GM12878 (cell line): ENCODE measurements around the gene PELI2. TPM values are rescaled to one million over a fixed set of nuclear protein-coding genes. Genes with fewer than 3 reads are reported as not detected.

Experiments used
- ATAC-seq: fragments of 200-7000 bp; cut with Tn5 transposase; 3 replicates; pipeline ENCODE4 v1.9.1; 2020; ENCODE audit warnings: mild to moderate bottlenecking, moderate library complexity
- BruUV-seq: library from RNA; stranded (reverse); fragments of 400-500 nt; replicated peaks from 2 replicates; lab custom pipeline; 2021; lab: Mats Ljungman, UMichigan
- CTCF ChIA-PET: fragments of 300-600 bp; sonication (Branson Sonifier 250); formaldehyde crosslinking; extraction: SDS; loops from one replicate; lab custom pipeline; 2021; ENCODE audit warnings: inconsistent platforms; lab: Yijun Ruan, JAX
- POLR2A ChIA-PET: fragments of 350-600 bp; formaldehyde crosslinking; extraction: SDS; loops from one replicate; lab custom pipeline; 2021; ENCODE audit warnings: inconsistent platforms; lab: Charles Lee
- RAD21 ChIA-PET: fragments of 300-600 bp; sonication (Branson Sonifier 250); formaldehyde crosslinking; loops from one replicate; lab custom pipeline; 2023; ENCODE audit warnings: antibody characterized with exemption; ENCODE audit not compliant: unreplicated experiment; lab: Charles Lee
- SMC1A ChIA-PET: fragments of 300-600 bp; sonication (Branson Sonifier 250); formaldehyde crosslinking; loops from one replicate; lab custom pipeline; 2023; ENCODE audit not compliant: unreplicated experiment, uncharacterized antibody; lab: Charles Lee
- DNase-seq: peaks from one replicate; pipeline ENCODE4 v3.0.0-alpha.2; 2011; ENCODE audit warnings: low read depth, low spot score
- FAIRE-seq: peaks from 3 replicates; lab custom pipeline; 2011; peaks lifted over from hg19 to GRCh38; lab: Jason Lieb, UNC
- H2AFZ ChIP-seq: 2 replicates; pipeline ENCODE4 v1.6.0; 2011; ENCODE audit warnings: low read depth, low read length, control low read depth; ENCODE audit not compliant: control insufficient read depth
- H3K27ac ChIP-seq: 2 replicates; pipeline ENCODE4 v1.5.1; 2011; ENCODE audit warnings: control low read depth; ENCODE audit not compliant: control insufficient read depth, insufficient read depth
- H3K27me3 ChIP-seq, 2 experiments: replicated peaks in 1 of 2; 2 replicates each; pipeline versions ENCODE4 v1.6.0 to v1.6.1; 2011; ENCODE audit warnings: low read length in 1 of 2; ENCODE audit not compliant: control insufficient read depth in 2 of 2, insufficient read depth in 2 of 2
- H3K36me3 ChIP-seq, 2 experiments: 2 replicates each; pipeline ENCODE4 v1.5.1; 2011; ENCODE audit warnings: low read length in 1 of 2; ENCODE audit not compliant: control insufficient read depth in 2 of 2, insufficient read depth in 2 of 2
- H3K4me1 ChIP-seq: 2 replicates; pipeline ENCODE4 v1.6.1; 2011; ENCODE audit warnings: mild to moderate bottlenecking, low read length, moderate library complexity, mixed read lengths; ENCODE audit not compliant: control insufficient read depth, insufficient read depth
- H3K4me2 ChIP-seq: 2 replicates; pipeline ENCODE4 v1.6.0; 2011; ENCODE audit warnings: control low read depth; ENCODE audit not compliant: control insufficient read depth, insufficient read depth
- H3K4me3 ChIP-seq: fragments of 200-600 bp; sonication (generic); 2 replicates; pipeline ENCODE4 v1.5.1; 2016
- H3K79me2 ChIP-seq: 2 replicates; pipeline ENCODE4 v1.6.0; 2011; ENCODE audit warnings: low read length; ENCODE audit not compliant: control insufficient read depth, insufficient read depth
- H3K9ac ChIP-seq: 2 replicates; pipeline ENCODE4 v1.8.0; 2011; ENCODE audit warnings: low read length, control low read depth, mixed read lengths; ENCODE audit not compliant: control insufficient read depth, insufficient read depth
- H3K9me3 ChIP-seq: replicated peaks from 3 replicates; pipeline ENCODE4 v1.5.1; 2011; ENCODE audit warnings: mild to moderate bottlenecking, low read length; ENCODE audit not compliant: control insufficient read depth, insufficient read depth
- H4K20me1 ChIP-seq: 2 replicates; pipeline ENCODE4 v1.6.0; 2011; ENCODE audit not compliant: control insufficient read depth, insufficient read depth
- CHD2 ChIP-seq: IDR thresholded peaks from 2 replicates; pipeline ENCODE4 v1.6.1; 2011; ENCODE audit warnings: low read depth, low read length, improper control_type of control experiment, borderline replicate concordance
- MTA3 ChIP-seq: IDR thresholded peaks from 2 replicates; pipeline ENCODE4 v1.6.1; 2012; ENCODE audit warnings: low read length, inconsistent platforms, borderline replicate concordance
- NRF1 ChIP-seq: conservative IDR thresholded peaks from 2 replicates; pipeline ENCODE4 v1.6.1; 2011; ENCODE audit warnings: mild to moderate bottlenecking, low read depth, low read length, improper control_type of control experiment
- POLR2AphosphoS2 ChIP-seq: IDR thresholded peaks from 2 replicates; pipeline ENCODE4 v1.6.1; 2011; ENCODE audit warnings: low read depth, mild to moderate bottlenecking, low read length, improper control_type of control experiment, moderate library complexity
- POU2F2 ChIP-seq: IDR thresholded peaks from 3 replicates; pipeline ENCODE4 v1.6.1; 2011; ENCODE audit warnings: low read depth, mild to moderate bottlenecking, low read length, borderline replicate concordance
- SP1 ChIP-seq: IDR thresholded peaks from one replicate; pipeline ENCODE4 v1.6.1; 2011; ENCODE audit warnings: low read depth, low read length
- WGBS: methylation state at CpG from one replicate; pipeline ENCODE4 v1.1.6; 2016; ENCODE audit warnings: low lambda C conversion rate; ENCODE audit not compliant: insufficient replicate concordance, insufficient coverage; ENCODE audit errors: missing lambda C conversion rate; 5-methylcytosine and 5-hydroxymethylcytosine counted together
- in situ Hi-C: fragments of 300-500 bp; cut with MboI; formaldehyde crosslinking; loops from 9 replicates; pipeline ENCODE4 v1.14.3; 2018; ENCODE audit warnings: mixed read lengths
- intact Hi-C: fragments of 100-400 bp; cut with micrococcal nuclease; formaldehyde crosslinking; loops from one replicate; pipeline ENCODE4 v1.14.2; 2022; ENCODE audit not compliant: unreplicated experiment
- polyA plus RNA-seq, 11 experiments: library from polyadenylated mRNA; depleted of rRNA in 4 of 11; unstranded in 6 of 11; stranded (reverse) in 5 of 11; fragments of >200 nt; fragmentation: Nextera tagmentation in 4 of 11; fragmentation: Illumina TruSeq in 1 of 11; extraction: Ambion mirVana in 4 of 11; extraction: Trizol in 1 of 11; gene quantifications; 1 replicate in 1 of 11; 2 replicates in 10 of 11; pipeline versions ENCODE4 v1.2.1 to v1.2.3, GENCODE V29; 2011 to 2016; ENCODE audit warnings: inconsistent platforms in 2 of 11, missing spikeins in 2 of 11, low read depth in 1 of 11
- total RNA-seq, 4 experiments: library from RNA; depleted of rRNA in 3 of 4; stranded (reverse); fragments of >200 nt in 3 of 4; fragmentation: Illumina TruSeq in 1 of 4; extraction: Trizol in 1 of 4; gene quantifications; 2 replicates each; pipeline versions ENCODE4 v1.2.1 to v1.2.3, GENCODE V29; 2013 to 2021
- TF ChIP-seq, protein P1 (sequence below): fragments of 450-650 bp; formaldehyde crosslinking; IDR thresholded peaks from 2 replicates; pipeline ENCODE4 v1.4.0; 2022; ENCODE audit warnings: mild to moderate bottlenecking, moderate library complexity
- TF ChIP-seq, protein P2 (sequence below): IDR thresholded peaks from 2 replicates; pipeline ENCODE4 v1.6.1; 2012; ENCODE audit warnings: mild to moderate bottlenecking, low read depth, low read length
- TF ChIP-seq, protein P3 (sequence below): fragments of 450-650 bp; IDR thresholded peaks from 2 replicates; pipeline ENCODE4 v1.6.1; 2018; ENCODE audit warnings: borderline replicate concordance, mild to moderate bottlenecking; ENCODE audit not compliant: partially characterized antibody

PELI2 gene
- total and polyA plus RNA-seq, 10 of the 15 experiments (the other 5 are each of a cell fraction or from before 2014, with no cell fraction given), result under 0.01 to 0.10 (median 0.01) TPM; not detected in 3

DNA sequence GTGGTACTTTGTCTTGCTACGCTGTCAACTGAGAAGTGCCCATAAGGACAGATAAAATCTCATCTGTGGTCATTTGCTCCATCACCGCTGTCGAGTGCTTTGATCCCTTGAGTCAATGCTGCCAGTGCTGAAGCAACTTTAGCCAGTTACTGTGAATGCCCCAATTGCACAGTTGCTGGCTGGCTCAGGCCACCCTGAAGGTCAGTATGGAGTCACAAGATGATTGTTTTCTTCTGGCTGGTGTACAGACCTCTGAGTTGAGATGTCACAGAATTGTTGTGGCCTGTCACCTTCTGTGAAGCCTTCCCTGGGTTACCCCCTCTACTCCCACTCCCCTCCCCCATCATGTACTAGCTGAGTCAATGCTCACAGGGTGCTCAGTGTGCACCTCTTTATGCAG is 92.9 kb downstream of the PELI2 start (continued):
- TF ChIP-seq, protein P1, sequence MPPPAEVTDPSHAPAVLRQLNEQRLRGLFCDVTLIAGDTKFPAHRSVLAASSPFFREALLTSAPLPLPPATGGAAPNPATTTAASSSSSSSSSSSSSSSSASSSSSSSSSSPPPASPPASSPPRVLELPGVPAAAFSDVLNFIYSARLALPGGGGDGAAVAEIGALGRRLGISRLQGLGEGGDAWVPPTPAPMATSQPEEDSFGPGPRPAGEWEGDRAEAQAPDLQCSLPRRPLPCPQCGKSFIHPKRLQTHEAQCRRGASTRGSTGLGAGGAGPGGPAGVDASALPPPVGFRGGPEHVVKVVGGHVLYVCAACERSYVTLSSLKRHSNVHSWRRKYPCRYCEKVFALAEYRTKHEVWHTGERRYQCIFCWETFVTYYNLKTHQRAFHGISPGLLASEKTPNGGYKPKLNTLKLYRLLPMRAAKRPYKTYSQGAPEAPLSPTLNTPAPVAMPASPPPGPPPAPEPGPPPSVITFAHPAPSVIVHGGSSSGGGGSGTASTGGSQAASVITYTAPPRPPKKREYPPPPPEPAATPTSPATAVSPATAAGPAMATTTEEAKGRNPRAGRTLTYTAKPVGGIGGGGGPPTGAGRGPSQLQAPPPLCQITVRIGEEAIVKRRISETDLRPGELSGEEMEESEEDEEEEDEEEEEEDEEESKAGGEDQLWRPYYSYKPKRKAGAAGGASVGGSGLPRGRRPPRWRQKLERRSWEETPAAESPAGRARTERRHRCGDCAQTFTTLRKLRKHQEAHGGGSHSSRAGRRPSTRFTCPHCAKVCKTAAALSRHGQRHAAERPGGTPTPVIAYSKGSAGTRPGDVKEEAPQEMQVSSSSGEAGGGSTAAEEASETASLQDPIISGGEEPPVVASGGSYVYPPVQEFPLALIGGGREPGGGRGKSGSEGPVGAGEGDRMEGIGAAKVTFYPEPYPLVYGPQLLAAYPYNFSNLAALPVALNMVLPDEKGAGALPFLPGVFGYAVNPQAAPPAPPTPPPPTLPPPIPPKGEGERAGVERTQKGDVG (CRISPR knock-in tag), result no peak
- no peak for TF ChIP-seq POU2F2
- TF ChIP-seq, protein P2, sequence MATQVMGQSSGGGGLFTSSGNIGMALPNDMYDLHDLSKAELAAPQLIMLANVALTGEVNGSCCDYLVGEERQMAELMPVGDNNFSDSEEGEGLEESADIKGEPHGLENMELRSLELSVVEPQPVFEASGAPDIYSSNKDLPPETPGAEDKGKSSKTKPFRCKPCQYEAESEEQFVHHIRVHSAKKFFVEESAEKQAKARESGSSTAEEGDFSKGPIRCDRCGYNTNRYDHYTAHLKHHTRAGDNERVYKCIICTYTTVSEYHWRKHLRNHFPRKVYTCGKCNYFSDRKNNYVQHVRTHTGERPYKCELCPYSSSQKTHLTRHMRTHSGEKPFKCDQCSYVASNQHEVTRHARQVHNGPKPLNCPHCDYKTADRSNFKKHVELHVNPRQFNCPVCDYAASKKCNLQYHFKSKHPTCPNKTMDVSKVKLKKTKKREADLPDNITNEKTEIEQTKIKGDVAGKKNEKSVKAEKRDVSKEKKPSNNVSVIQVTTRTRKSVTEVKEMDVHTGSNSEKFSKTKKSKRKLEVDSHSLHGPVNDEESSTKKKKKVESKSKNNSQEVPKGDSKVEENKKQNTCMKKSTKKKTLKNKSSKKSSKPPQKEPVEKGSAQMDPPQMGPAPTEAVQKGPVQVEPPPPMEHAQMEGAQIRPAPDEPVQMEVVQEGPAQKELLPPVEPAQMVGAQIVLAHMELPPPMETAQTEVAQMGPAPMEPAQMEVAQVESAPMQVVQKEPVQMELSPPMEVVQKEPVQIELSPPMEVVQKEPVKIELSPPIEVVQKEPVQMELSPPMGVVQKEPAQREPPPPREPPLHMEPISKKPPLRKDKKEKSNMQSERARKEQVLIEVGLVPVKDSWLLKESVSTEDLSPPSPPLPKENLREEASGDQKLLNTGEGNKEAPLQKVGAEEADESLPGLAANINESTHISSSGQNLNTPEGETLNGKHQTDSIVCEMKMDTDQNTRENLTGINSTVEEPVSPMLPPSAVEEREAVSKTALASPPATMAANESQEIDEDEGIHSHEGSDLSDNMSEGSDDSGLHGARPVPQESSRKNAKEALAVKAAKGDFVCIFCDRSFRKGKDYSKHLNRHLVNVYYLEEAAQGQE, result no peak
- TF ChIP-seq CHD2, result no peak

DNA sequence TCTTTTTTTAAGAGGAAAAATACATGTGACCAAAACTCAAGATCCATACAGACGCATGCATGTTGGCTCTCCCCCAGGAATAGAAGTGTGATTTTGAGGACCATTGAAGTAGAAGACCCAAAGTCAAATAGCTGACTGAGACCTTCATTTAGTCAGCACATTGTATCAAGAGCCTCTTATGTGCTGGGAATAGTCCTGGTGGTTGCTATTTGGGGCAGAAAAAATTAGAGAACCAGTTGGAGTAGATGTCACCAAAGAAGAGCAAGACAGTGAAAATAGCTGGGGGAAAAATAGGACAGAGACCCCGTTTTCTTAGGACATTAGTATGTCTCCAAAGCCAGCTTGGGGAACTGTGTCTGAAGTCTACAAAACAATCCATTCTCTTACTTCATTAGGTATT is 93.6 kb downstream of the PELI2 start:
- CTCF ChIA-PET, result no interaction called here
- POLR2A ChIA-PET, result no interaction called here
- H3K4me2 ChIP-seq, result no peak overlapping the region
- no peaks in the 10 kb centered on the region for H3K36me3 ChIP-seq
- no peak overlapping the region for H3K9ac ChIP-seq
- RAD21 ChIA-PET, result no interaction called here
- in situ Hi-C loops, result no loop called here
- no peak for FAIRE-seq
- no peaks in the 10 kb centered on the region for H4K20me1 ChIP-seq
- no peak for ATAC-seq
- H2AFZ ChIP-seq, result no peak overlapping the region
- SMC1A ChIA-PET, result interaction anchor here (1.1 kb wide), 1 partner anchor 87 kb away, joined by 3 read pairs; no protein-coding TSS in a partner anchor
- H3K27ac ChIP-seq, result no peak overlapping the region
- no TSS peak for BruUV-seq
- H3K79me2 ChIP-seq, result no peaks in the 10 kb centered on the region
- no peak for DNase-seq
- WGBS, result 29% methylated on average over 2 of the region's 2 CpGs
- intact Hi-C loops, result no loop called here
- H3K9me3 ChIP-seq, result no peaks in the 10 kb centered on the region
- H3K4me3 ChIP-seq, result no peak overlapping the region
- no peaks in the 10 kb centered on the region; a peak in 2 of 4 replicates for H3K27me3 ChIP-seq
- no peaks in the 10 kb centered on the region for H3K4me1 ChIP-seq
- TF ChIP-seq MTA3, result no peak
- no peak for TF ChIP-seq NRF1
- no peak for TF ChIP-seq SP1
- no peak for TF ChIP-seq POLR2AphosphoS2
- TF ChIP-seq, protein P3, sequence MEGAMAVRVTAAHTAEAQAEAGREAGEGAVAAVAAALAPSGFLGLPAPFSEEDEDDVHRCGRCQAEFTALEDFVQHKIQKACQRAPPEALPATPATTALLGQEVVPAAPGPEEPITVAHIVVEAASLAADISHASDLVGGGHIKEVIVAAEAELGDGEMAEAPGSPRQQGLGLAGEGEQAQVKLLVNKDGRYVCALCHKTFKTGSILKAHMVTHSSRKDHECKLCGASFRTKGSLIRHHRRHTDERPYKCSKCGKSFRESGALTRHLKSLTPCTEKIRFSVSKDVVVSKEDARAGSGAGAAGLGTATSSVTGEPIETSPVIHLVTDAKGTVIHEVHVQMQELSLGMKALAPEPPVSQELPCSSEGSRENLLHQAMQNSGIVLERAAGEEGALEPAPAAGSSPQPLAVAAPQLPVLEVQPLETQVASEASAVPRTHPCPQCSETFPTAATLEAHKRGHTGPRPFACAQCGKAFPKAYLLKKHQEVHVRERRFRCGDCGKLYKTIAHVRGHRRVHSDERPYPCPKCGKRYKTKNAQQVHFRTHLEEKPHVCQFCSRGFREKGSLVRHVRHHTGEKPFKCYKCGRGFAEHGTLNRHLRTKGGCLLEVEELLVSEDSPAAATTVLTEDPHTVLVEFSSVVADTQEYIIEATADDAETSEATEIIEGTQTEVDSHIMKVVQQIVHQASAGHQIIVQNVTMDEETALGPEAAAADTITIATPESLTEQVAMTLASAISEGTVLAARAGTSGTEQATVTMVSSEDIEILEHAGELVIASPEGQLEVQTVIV, result no peak
